Stomach smooth muscle (tissue), 2 donors: ENCODE results near the gene HTR3E.
"Not testable (repeated sequence)": the region's sequence is repeated elsewhere in the genome, so short reads cannot be mapped to it uniquely, and the experiment has no call there.

Experiments
- H3K27ac ChIP-seq: one replicate; pipeline ENCODE4 v1.7.0; 2013; ENCODE audit warnings: mild to moderate bottlenecking, low read length, inconsistent platforms
- H3K27me3 ChIP-seq, 2 donors: one replicate each; pipeline ENCODE4 v1.7.0; 2013; ENCODE audit warnings: low read length in 2 of 2; ENCODE audit not compliant: insufficient read depth in 2 of 2, control insufficient read depth in 1 of 2
- H3K36me3 ChIP-seq, 2 donors: one replicate each; pipeline ENCODE4 v1.7.0; 2013; ENCODE audit warnings: low read length in 2 of 2; ENCODE audit not compliant: control insufficient read depth in 2 of 2, insufficient read depth in 2 of 2
- H3K4me1 ChIP-seq: one replicate; pipeline ENCODE4 v1.7.0; 2013; ENCODE audit warnings: low read length; ENCODE audit not compliant: control insufficient read depth, insufficient read depth
- H3K4me3 ChIP-seq, 2 donors: one replicate each; pipeline ENCODE4 v1.7.0; 2013; ENCODE audit warnings: low read length in 2 of 2
- H3K9ac ChIP-seq, 2 donors: one replicate each; pipeline ENCODE4 v1.7.0; 2013; ENCODE audit warnings: low read length in 2 of 2, mild to moderate bottlenecking in 1 of 2
- H3K9me3 ChIP-seq, 2 donors: one replicate each; pipeline ENCODE4 v1.7.0; 2013; ENCODE audit warnings: low read length in 2 of 2; ENCODE audit not compliant: control insufficient read depth in 2 of 2
- donor health status: healthy.
- donor health status: Pancreatic carcinoma.

Gene HTR3E

GRCh38 chr3:184096811-184097383 lies at the start of gene HTR3E:
TSS of gene HTR3E (plus strand) at chr3:184097064. CDS start at chr3:184097530, 466 bp downstream.
- H3K4me3 ChIP-seq = no peak within 1 kb of the TSS

GRCh38 chr3:184050217-184050847 lies 46.5 kb upstream of the HTR3E start:
- Histone ChIP-seq H3K27me3 (no peaks in the 10 kb centered on the region), H3K9me3 (no peaks in the 10 kb centered on the region), H3K36me3 (no peaks in the 10 kb centered on the region), H3K4me1 (no peaks in the 10 kb centered on the region), H3K9ac (no peak overlapping the region), H3K4me3 (no peak overlapping the region), H3K27ac (no peak overlapping the region)

More at GRCh38 chr3:184096811-184097383, at the start of gene HTR3E:
- Histone ChIP-seq H3K4me1 (no peaks in the 10 kb centered on the region), H3K9me3 (peaks cover 0 to 4% of the 10 kb centered on the region in 2 donors), H3K27me3 (no peaks in the 10 kb centered on the region), H3K27ac (no peak within 1 kb of the TSS), H3K9ac (no peak within 1 kb of the TSS), H3K36me3 (no peaks in the 10 kb centered on the region)

- Histone ChIP-seq H3K9ac (no peak within 1 kb of the TSS), H3K27me3 (no peaks in the 10 kb centered on the region), H3K27ac (no peak within 1 kb of the TSS), H3K4me3 (no peak within 1 kb of the TSS), H3K9me3 (no peaks in the 10 kb centered on the region), H3K36me3 (no peaks in the 10 kb centered on the region), H3K4me1 (no peaks in the 10 kb centered on the region)
These were observed 44.1 kb upstream of the HTR3E start, which contains the start of gene HTR3C for GRCh38 chr3:184052767-184053166. TSS of gene HTR3C (plus strand) at chr3:184053047. CDS start at chr3:184053081, 34 bp downstream.

GRCh38 chr3:184058029-184058428 lies 38.8 kb upstream of the HTR3E start:
- no peaks in the 10 kb centered on the region for H3K4me1 ChIP-seq
- no peak overlapping the region for H3K27ac ChIP-seq
- no peak overlapping the region for H3K9ac ChIP-seq
- no peaks in the 10 kb centered on the region for H3K36me3 ChIP-seq
- H3K27me3 ChIP-seq = no peaks in the 10 kb centered on the region
- H3K9me3 ChIP-seq = no peaks in the 10 kb centered on the region
- H3K4me3 ChIP-seq = no peak overlapping the region

GRCh38 chr3:184059424-184059823 lies 37.4 kb upstream of the HTR3E start:
- no peaks in the 10 kb centered on the region for H3K27me3 ChIP-seq

GRCh38 chr3:184062637-184063036 lies 34.2 kb upstream of the HTR3E start:
- no peak overlapping the region for H3K4me3 ChIP-seq
- H3K27me3 ChIP-seq = no peaks in the 10 kb centered on the region
- no peaks in the 10 kb centered on the region for H3K9me3 ChIP-seq
- H3K4me1 ChIP-seq = no peaks in the 10 kb centered on the region
- H3K9ac ChIP-seq = no peak overlapping the region
- H3K36me3 ChIP-seq = no peaks in the 10 kb centered on the region
- H3K27ac ChIP-seq = no peak overlapping the region

More at GRCh38 chr3:184059424-184059823, 37.4 kb upstream of the HTR3E start:
- no peak overlapping the region for H3K9ac ChIP-seq
- no peaks in the 10 kb centered on the region for H3K9me3 ChIP-seq
- no peaks in the 10 kb centered on the region for H3K4me1 ChIP-seq
- H3K27ac ChIP-seq = no peak overlapping the region
- H3K4me3 ChIP-seq = no peak overlapping the region
- H3K36me3 ChIP-seq = no peaks in the 10 kb centered on the region

GRCh38 chr3:184066211-184066610 lies 30.7 kb upstream of the HTR3E start:
- Histone ChIP-seq H3K4me1 (no peaks in the 10 kb centered on the region), H3K36me3 (no peaks in the 10 kb centered on the region), H3K9ac (no peak overlapping the region), H3K27ac (no peak overlapping the region), H3K4me3 (no peak overlapping the region), H3K9me3 (no peaks in the 10 kb centered on the region), H3K27me3 (no peaks in the 10 kb centered on the region)

GRCh38 chr3:184067573-184068055 lies 29.2 kb upstream of the HTR3E start:
- no peak overlapping the region for H3K9ac ChIP-seq
- no peaks in the 10 kb centered on the region for H3K36me3 ChIP-seq
- H3K27me3 ChIP-seq = no peaks in the 10 kb centered on the region
- H3K9me3 ChIP-seq = no peaks in the 10 kb centered on the region
- no peaks in the 10 kb centered on the region for H3K4me1 ChIP-seq
- no peak overlapping the region for H3K4me3 ChIP-seq
- no peak overlapping the region for H3K27ac ChIP-seq

GRCh38 chr3:184068344-184068743 lies 28.5 kb upstream of the HTR3E start:
- no peaks in the 10 kb centered on the region for H3K36me3 ChIP-seq
- no peaks in the 10 kb centered on the region for H3K9me3 ChIP-seq
- H3K4me1 ChIP-seq = no peaks in the 10 kb centered on the region
- H3K4me3 ChIP-seq = no peak overlapping the region
- H3K27me3 ChIP-seq = no peaks in the 10 kb centered on the region
- no peak overlapping the region for H3K9ac ChIP-seq
- no peak overlapping the region for H3K27ac ChIP-seq

GRCh38 chr3:184071142-184071541 lies 25.7 kb upstream of the HTR3E start:
- H3K4me1 ChIP-seq, H3K27me3 ChIP-seq, H3K9me3 ChIP-seq, H3K36me3 ChIP-seq, H3K9ac ChIP-seq, H3K27ac ChIP-seq, H3K4me3 ChIP-seq: not testable (repeated sequence)

GRCh38 chr3:184073621-184074020 lies 23.2 kb upstream of the HTR3E start:
- Histone ChIP-seq H3K36me3 (no peaks in the 10 kb centered on the region), H3K4me1 (no peaks in the 10 kb centered on the region), H3K27ac (no peak overlapping the region), H3K9ac (no peak overlapping the region), H3K27me3 (no peaks in the 10 kb centered on the region), H3K9me3 (no peaks in the 10 kb centered on the region), H3K4me3 (no peak overlapping the region)
